Caco-2 (cell line): ENCODE data around the gene CLPX. TPM values are rescaled to one million over a fixed set of nuclear protein-coding genes. Genes with fewer than 3 reads are reported as not detected.
A peak's percentile ranks its signal among the peaks of the same experiment; 100 is the strongest.

ENCODE experiments used
- BruUV-seq: library from RNA; stranded (reverse); fragments of 400-500 nt; replicated peaks from 2 replicates; lab custom pipeline; 2021; lab: Mats Ljungman, UMichigan
- CTCF ChIA-PET: fragments of 300-600 bp; sonication (Branson Sonifier 250); formaldehyde crosslinking; loops from one replicate; lab custom pipeline; 2022; ENCODE audit warnings: antibody characterized with exemption; lab: Charles Lee
- POLR2A ChIA-PET: fragments of 300-600 bp; sonication (Branson Sonifier 250); formaldehyde crosslinking; loops from one replicate; lab custom pipeline; 2022; ENCODE audit warnings: antibody characterized with exemption; lab: Charles Lee
- DNase-seq, 2 experiments: peaks; one replicate each; pipeline versions ENCODE4 v3.0.0 to v3.0.0-alpha.2; 2020 to 2022
- H3K27me3 ChIP-seq: replicated peaks from 2 replicates; pipeline ENCODE4 v1.6.0; 2011; ENCODE audit warnings: low read length; ENCODE audit not compliant: control insufficient read depth, insufficient read depth
- H3K36me3 ChIP-seq: 2 replicates; pipeline ENCODE4 v1.5.1; 2011; ENCODE audit warnings: low read length; ENCODE audit not compliant: control insufficient read depth, insufficient read depth
- H3K4me1 ChIP-seq: fragments of 250-450 bp; sonication (Bioruptor Pico); 2 replicates; pipeline ENCODE4 v1.5.1; 2020; ENCODE audit warnings: mild to moderate bottlenecking
- H3K4me3 ChIP-seq: 2 replicates; pipeline ENCODE4 v1.5.1; 2011; ENCODE audit warnings: low read depth, mild to moderate bottlenecking, control low read depth, low read length
- H3K9me3 ChIP-seq: fragments of 250-450 bp; sonication (Bioruptor Pico); 2 replicates; pipeline ENCODE4 v1.5.1; 2020; ENCODE audit warnings: mild to moderate bottlenecking, moderate library complexity
- H3K27ac Mint-ChIP-seq: one replicate; pipeline ENCODE4 v1.8.0; 2022; ENCODE audit warnings: mixed read lengths; ENCODE audit not compliant: unreplicated experiment
- H3K27me3 Mint-ChIP-seq: one replicate; pipeline ENCODE4 v1.8.0; 2022; ENCODE audit warnings: mixed read lengths; ENCODE audit not compliant: insufficient read depth, unreplicated experiment
- H3K36me3 Mint-ChIP-seq: one replicate; pipeline ENCODE4 v1.8.0; 2022; ENCODE audit warnings: mild to moderate bottlenecking, mixed read lengths; ENCODE audit not compliant: insufficient read depth, unreplicated experiment
- H3K4me1 Mint-ChIP-seq: one replicate; pipeline ENCODE4 v1.8.0; 2022; ENCODE audit warnings: low read depth, mixed read lengths; ENCODE audit not compliant: unreplicated experiment
- H3K4me3 Mint-ChIP-seq: one replicate; pipeline ENCODE4 v1.8.0; 2022; ENCODE audit warnings: mild to moderate bottlenecking, moderate library complexity, mixed read lengths; ENCODE audit not compliant: unreplicated experiment
- H3K9me3 Mint-ChIP-seq: one replicate; pipeline ENCODE4 v1.8.0; 2022; ENCODE audit warnings: mixed read lengths; ENCODE audit not compliant: unreplicated experiment
- CTCF ChIP-seq, 2 experiments: fragments of 200-600 bp in 1 of 2; IDR thresholded peaks; 1 replicate in 1 of 2; 2 replicates in 1 of 2; pipeline versions ENCODE4 v1.5.1 to v1.8.0; 2011 to 2022; ENCODE audit warnings: antibody characterized with exemption in 1 of 2, control low read depth in 1 of 2, inconsistent platforms in 1 of 2, low read depth in 1 of 2, low read length in 1 of 2, mild to moderate bottlenecking in 1 of 2, moderate library complexity in 1 of 2; ENCODE audit not compliant: insufficient read depth in 1 of 2, severe bottlenecking in 1 of 2, unreplicated experiment in 1 of 2
- intact Hi-C: fragments of 100-400 bp; cut with micrococcal nuclease; formaldehyde crosslinking; loops from one replicate; pipeline ENCODE4 v1.10.0; 2022; ENCODE audit not compliant: unreplicated experiment
- total RNA-seq: library from RNA; stranded (reverse); gene quantifications from 2 replicates; pipeline ENCODE4 v1.2.3, GENCODE V29; 2022

Gene CLPX
- total RNA-seq, 1 experiment from 2014 or later = 59.4 TPM

- no peak for TF ChIP-seq CTCF (IDR thresholded peaks at IDR 0.05; ENCODE audit: insufficient read depth in 1 of 2, low read depth in 1 of 2, low read length in 1 of 2, severe bottlenecking in 1 of 2, unreplicated experiment in 1 of 2)
- peaks cover 43% of the 10 kb centered on the region for H3K36me3 Mint-ChIP-seq
- POLR2A ChIA-PET = interaction anchor here (0.6 kb wide), 1 partner anchor 181 kb away, joined by 3 read pairs; no protein-coding TSS in a partner anchor
- H3K36me3 ChIP-seq = no peaks in the 10 kb centered on the region
- intact Hi-C loops = no loop called here
- H3K4me3 ChIP-seq = no peak overlapping the region
- DNase-seq = peak in 1 of 2 experiments; percentile 21
- CTCF ChIA-PET = interaction anchor here (0.7 kb wide), 1 partner anchor 37 kb away, joined by 3 read pairs; no protein-coding TSS in a partner anchor
- peaks cover 23% of the 10 kb centered on the region for H3K4me1 ChIP-seq
- no peaks in the 10 kb centered on the region for H3K4me1 Mint-ChIP-seq
- no peak overlapping the region for H3K4me3 Mint-ChIP-seq
- H3K27me3 Mint-ChIP-seq = no peaks in the 10 kb centered on the region
- no peaks in the 10 kb centered on the region for H3K9me3 ChIP-seq
- H3K27me3 ChIP-seq = no peaks in the 10 kb centered on the region
- H3K27ac Mint-ChIP-seq = no peak overlapping the region
- no TSS peak for BruUV-seq
- no peaks in the 10 kb centered on the region for H3K9me3 Mint-ChIP-seq
Observed at GRCh38 chr15:65171428-65171827, 13.7 kb downstream of the CLPX start.

- intact Hi-C loops = no loop called here
- no peak for DNase-seq
- no peak for TF ChIP-seq CTCF (IDR thresholded peaks at IDR 0.05; ENCODE audit: insufficient read depth in 1 of 2, low read depth in 1 of 2, low read length in 1 of 2, severe bottlenecking in 1 of 2, unreplicated experiment in 1 of 2)
- no peaks in the 10 kb centered on the region for H3K4me1 Mint-ChIP-seq
- Histone ChIP-seq H3K36me3 (no peaks in the 10 kb centered on the region), H3K4me3 (no peak overlapping the region), H3K27me3 (no peaks in the 10 kb centered on the region), H3K4me1 (no peaks in the 10 kb centered on the region), H3K9me3 (no peaks in the 10 kb centered on the region)
- peaks cover 16% of the 10 kb centered on the region for H3K36me3 Mint-ChIP-seq
- no peak overlapping the region for H3K27ac Mint-ChIP-seq
- POLR2A ChIA-PET = no interaction called here
- CTCF ChIA-PET = no interaction called here
- H3K4me3 Mint-ChIP-seq = no peak overlapping the region
- no TSS peak for BruUV-seq
- no peaks in the 10 kb centered on the region for H3K9me3 Mint-ChIP-seq
- H3K27me3 Mint-ChIP-seq = no peaks in the 10 kb centered on the region
Observed at GRCh38 chr15:65165875-65166274, 19.3 kb downstream of the CLPX start.

GRCh38 chr15:65164139-65164538, 21.0 kb downstream of the CLPX start:
- Histone ChIP-seq H3K4me3 (no peak overlapping the region), H3K9me3 (no peaks in the 10 kb centered on the region), H3K27me3 (no peaks in the 10 kb centered on the region), H3K36me3 (no peaks in the 10 kb centered on the region), H3K4me1 (no peaks in the 10 kb centered on the region)
- intact Hi-C loops = no loop called here
- POLR2A ChIA-PET = no interaction called here
- no peak overlapping the region for H3K27ac Mint-ChIP-seq
- CTCF ChIA-PET = no interaction called here
- no peaks in the 10 kb centered on the region for H3K9me3 Mint-ChIP-seq
- no peak for DNase-seq
- H3K36me3 Mint-ChIP-seq = peaks cover 20% of the 10 kb centered on the region
- no peaks in the 10 kb centered on the region for H3K27me3 Mint-ChIP-seq
- H3K4me3 Mint-ChIP-seq = no peak overlapping the region
- no TSS peak for BruUV-seq
- no peaks in the 10 kb centered on the region for H3K4me1 Mint-ChIP-seq
- TF ChIP-seq CTCF (IDR thresholded peaks at IDR 0.05; ENCODE audit: insufficient read depth in 1 of 2, low read depth in 1 of 2, low read length in 1 of 2, severe bottlenecking in 1 of 2, unreplicated experiment in 1 of 2) = no peak
